HG03521 (cell line): ENCODE data around the gene SKOR1.

Experiments used
- ATAC-seq: cut with Tn5 transposase; IDR thresholded peaks from one replicate; pipeline ENCODE4 v1.9.1; 2021; ENCODE audit warnings: mild to moderate bottlenecking, moderate library complexity; ENCODE audit not compliant: unreplicated experiment

The SKOR1 gene

DNA sequence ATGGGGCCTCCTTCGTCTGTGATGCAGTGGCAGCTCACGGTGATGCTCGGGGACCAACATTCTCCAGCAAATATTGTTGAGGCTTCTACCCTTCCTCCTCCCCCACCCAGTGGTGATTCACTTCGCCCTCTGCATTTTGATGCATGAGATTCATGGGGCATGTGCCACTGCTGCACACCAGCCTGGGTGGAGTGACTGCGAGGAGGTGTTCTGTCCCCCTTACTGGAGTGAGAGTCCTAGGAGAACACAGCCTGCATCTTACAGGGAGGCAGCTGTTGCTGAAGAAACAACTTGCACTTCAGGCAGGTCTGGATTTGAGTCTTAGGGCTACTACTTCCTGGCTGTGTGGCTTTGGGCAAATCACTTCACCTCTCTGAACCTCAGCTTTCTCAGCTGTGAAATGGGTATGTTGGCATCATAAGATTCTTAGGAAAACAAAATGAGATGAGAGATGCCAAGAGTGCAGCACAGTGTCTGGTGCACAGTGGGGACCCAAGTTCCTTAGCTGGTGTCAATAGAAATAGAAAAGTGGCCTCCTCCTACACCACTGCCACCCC is 10.2 kb upstream of the SKOR1 start:
- ATAC-seq = no peak

GRCh38 chr15:67816668-67817067 is 8.6 kb upstream of the SKOR1 start:
- ATAC-seq = no peak

DNA sequence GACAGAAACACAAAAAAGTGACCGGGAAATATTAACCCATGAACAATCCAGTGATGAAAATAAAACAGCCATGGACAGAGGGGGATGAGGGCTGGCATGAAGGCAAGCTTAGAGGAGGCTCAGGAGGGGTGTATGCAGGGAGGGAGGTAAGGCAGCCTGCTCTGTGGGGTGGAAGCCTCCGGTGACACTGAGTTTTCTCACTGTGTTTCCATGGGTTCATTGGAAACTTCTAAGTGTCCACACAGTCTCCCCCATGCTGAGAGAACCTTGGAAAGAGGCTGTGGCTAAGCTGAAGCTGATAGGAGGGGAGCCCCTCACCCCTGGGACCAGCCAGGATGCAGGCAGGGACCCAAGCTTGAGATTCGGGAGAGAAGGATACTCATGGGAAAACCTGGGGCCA is 6.8 kb upstream of the SKOR1 start:
- ATAC-seq = no peak

DNA sequence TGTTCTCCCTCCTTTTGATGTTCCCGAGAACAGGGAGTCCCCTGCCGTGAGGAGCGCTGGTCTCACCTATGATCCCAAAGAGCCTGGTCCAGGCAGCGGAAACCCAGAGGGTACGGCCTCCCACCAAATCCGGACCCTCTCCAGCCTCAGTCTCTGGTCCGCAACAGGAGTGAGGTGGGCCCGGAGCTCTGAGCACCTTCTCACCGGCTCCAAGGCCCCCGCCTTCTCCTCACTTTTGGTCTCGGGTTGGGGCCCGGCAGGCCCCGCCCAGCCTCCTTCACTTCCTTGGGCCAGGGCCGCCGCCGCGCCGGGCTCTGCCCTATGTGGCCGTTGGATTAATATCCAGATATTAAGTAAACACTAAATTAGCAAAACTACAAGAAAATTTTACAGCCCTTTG is 5.7 kb upstream of the SKOR1 start:
- no peak for ATAC-seq

GRCh38 chr15:67820122-67820991 is 5.0 kb upstream of the SKOR1 start:
- no peak for ATAC-seq

DNA sequence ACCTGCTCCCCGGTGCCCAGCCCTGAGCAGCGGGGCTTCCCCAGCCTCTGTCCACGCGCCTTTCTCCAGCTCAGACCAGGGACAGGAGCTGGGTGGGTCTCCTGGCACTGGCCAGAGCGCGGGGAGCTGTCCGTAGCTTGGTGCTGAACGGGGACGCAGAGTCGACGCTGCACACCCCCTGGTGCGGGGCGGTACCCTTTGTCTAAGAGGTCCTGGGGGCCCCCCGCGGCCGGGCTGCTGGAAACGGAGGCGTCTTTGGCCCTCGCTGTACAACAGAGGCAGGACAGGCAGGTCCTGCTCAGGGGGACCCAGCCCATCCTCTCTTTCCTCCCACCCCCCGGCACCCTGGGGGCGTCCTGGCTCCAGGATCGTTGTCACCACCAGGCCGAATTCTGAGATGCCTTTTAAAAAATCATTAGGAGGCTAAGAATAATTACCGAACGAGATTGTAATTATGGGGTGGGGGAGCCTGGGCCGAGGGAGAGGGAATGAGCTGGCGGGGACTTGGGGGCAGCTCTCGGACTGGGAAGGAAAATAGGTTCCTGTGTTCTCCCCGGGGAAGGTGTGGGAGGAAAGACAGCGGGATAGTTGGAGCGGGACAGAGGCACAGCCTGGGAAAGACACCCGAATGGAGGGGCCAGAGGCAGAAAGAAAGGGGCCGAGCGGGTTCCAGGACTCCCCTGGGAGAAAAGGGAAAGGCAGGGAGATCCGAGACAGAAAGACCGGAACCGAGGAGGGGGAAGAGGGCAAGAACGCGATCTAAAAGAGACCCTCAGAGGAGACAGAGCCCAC is 4.1 kb upstream of the SKOR1 start:
- ATAC-seq = no peak

- ATAC-seq = no peak
Observed at GRCh38 chr15:67821784-67822440, 3.4 kb upstream of the SKOR1 start.

GRCh38 chr15:67822537-67823313 is 2.6 kb upstream of the SKOR1 start:
- ATAC-seq = no peak

- no peak for ATAC-seq
Observed at GRCh38 chr15:67823314-67824196, 1.8 kb upstream of the SKOR1 start.

GRCh38 chr15:67824197-67824968 is 926 bp upstream of the SKOR1 start:
- ATAC-seq = no peak

- no peak for ATAC-seq
Observed at GRCh38 chr15:67825881-67826716, 790 bp downstream of the SKOR1 start.

DNA sequence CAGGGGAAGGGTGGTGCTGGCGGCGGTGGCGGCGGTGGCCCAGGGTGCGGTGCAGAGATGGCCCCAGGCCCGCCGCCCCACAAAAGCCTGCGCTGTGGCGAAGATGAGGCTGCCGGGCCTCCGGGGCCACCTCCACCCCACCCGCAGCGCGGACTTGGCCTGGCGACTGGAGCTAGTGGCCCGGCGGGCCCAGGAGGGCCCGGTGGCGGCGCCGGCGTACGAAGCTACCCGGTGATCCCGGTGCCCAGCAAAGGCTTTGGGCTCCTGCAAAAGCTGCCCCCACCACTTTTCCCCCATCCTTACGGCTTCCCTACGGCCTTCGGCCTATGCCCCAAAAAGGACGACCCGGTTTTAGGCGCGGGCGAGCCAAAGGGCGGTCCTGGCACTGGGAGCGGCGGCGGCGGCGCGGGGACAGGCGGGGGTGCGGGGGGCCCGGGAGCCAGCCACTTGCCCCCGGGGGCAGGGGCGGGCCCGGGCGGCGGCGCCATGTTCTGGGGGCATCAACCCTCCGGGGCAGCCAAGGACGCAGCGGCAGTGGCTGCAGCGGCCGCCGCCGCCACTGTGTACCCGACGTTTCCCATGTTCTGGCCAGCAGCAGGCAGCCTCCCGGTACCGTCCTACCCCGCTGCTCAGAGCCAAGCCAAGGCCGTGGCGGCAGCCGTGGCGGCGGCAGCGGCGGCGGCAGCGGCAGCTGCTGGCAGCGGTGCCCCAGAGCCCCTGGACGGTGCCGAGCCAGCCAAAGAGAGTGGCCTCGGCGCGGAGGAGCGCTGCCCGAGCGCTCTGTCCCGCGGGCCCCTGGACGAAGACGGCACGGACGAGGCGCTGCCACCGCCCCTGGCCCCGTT is 1.6 kb downstream of the SKOR1 start:
- ATAC-seq = no peak

- ATAC-seq = no peak
Observed at GRCh38 chr15:67827562-67828277, 2.4 kb downstream of the SKOR1 start.

DNA sequence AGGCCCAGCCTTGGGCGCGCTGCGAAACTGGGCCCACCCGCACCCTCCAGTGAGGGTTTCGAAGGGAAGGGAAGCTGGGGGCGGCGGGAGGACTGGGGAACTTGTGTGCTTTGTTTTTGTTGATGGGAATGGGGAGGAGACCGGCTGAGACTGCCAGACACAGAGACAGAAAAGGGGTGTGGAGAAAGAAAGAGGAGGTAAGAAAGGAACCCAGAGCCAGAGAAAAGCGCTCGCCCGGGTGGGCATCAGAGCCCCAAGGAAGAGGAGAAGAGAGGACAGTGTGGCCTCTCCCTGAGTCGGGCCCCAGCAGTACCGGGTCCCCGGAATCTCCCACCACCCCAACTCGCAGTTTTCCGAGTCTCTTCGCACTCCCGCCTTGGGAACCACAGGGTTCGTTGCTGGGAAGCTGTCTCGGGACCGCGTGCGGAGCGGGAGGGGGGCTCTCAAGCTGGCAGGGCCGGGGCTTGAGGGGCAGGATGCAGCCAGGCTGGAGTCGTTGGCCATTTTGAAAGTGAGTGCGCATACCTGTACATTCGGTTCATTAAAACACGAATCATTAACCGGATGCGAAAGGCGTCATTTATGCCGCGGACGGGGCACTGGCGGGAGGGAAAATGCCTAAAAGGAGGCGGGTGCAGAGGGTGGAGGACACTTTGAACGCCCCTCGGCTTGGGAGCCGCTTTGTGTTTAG is 3.1 kb downstream of the SKOR1 start:
- no peak for ATAC-seq

- no peak for ATAC-seq
Observed at GRCh38 chr15:67828969-67829646, 3.8 kb downstream of the SKOR1 start.
